Measurements from ENCODE around the gene DENND4B.
A peak's percentile ranks its signal among the peaks of the same experiment; 100 is the strongest.
"Not testable (repeated sequence)": the region's sequence is repeated elsewhere in the genome, so short reads cannot be mapped to it uniquely, and the experiment has no call there.

Gene DENND4B

GRCh38 chr1:153929426-153929825, 17.1 kb downstream of the DENND4B start:
- DNase-seq (ENCODE audit: low spot score) (no peak), FAIRE-seq (no peak)

- DNase-seq (ENCODE audit: low spot score) (no peak), FAIRE-seq (no peak)
These were observed 17.7 kb downstream of the DENND4B start for GRCh38 chr1:153928791-153929341.

GRCh38 chr1:153928245-153928644, 18.3 kb downstream of the DENND4B start:
- FAIRE-seq (no peak), DNase-seq (ENCODE audit: low spot score) (no peak)

- FAIRE-seq (no peak), DNase-seq (ENCODE audit: low spot score) (no peak)
These were observed 20.1 kb downstream of the DENND4B start for GRCh38 chr1:153926405-153926804.

- DNase-seq (ENCODE audit: low spot score) = peak; percentile 99
- no peak for FAIRE-seq
These were observed 23.3 kb downstream of the DENND4B start, which contains the start of gene GATAD2B for GRCh38 chr1:153922972-153923925. GATAD2B (minus strand) TSS chr1:153922972; CDS start chr1:153828347, 94,625 bp downstream.

- FAIRE-seq = no peak
- DNase-seq (ENCODE audit: low spot score) = peak; percentile 69
These were observed 24.2 kb downstream of the DENND4B start for GRCh38 chr1:153922076-153922971.

GRCh38 chr1:153921803-153922075, 24.8 kb downstream of the DENND4B start:
- FAIRE-seq = no peak
- no peak for DNase-seq (ENCODE audit: low spot score)

- DNase-seq (ENCODE audit: low spot score) = no peak
- FAIRE-seq = no peak
These were observed 25.3 kb downstream of the DENND4B start for GRCh38 chr1:153921080-153921802.

- DNase-seq (ENCODE audit: low spot score) (no peak), FAIRE-seq (no peak)
These were observed 26.4 kb downstream of the DENND4B start for GRCh38 chr1:153919876-153920852.

GRCh38 chr1:153916297-153916696, 30.2 kb downstream of the DENND4B start:
- DNase-seq (ENCODE audit: low spot score) (no peak), FAIRE-seq (no peak)

GRCh38 chr1:153912349-153912748, 34.2 kb downstream of the DENND4B start:
- DNase-seq (ENCODE audit: low spot score) (no peak), FAIRE-seq (no peak)

- DNase-seq (ENCODE audit: low spot score); FAIRE-seq: not testable (repeated sequence)
These were observed 36.0 kb downstream of the DENND4B start for GRCh38 chr1:153910560-153910959.

- DNase-seq (ENCODE audit: low spot score) (no peak), FAIRE-seq (no peak)
These were observed 38.4 kb downstream of the DENND4B start for GRCh38 chr1:153908071-153908470.

GRCh38 chr1:153907134-153907533, 39.4 kb downstream of the DENND4B start:
- DNase-seq (ENCODE audit: low spot score) (no peak), FAIRE-seq (no peak)

- no peak for DNase-seq (ENCODE audit: low spot score)
- no peak for FAIRE-seq
These were observed 40.1 kb downstream of the DENND4B start for GRCh38 chr1:153906396-153906795.

- DNase-seq (ENCODE audit: low spot score); FAIRE-seq: not testable (repeated sequence)
These were observed 40.6 kb downstream of the DENND4B start for GRCh38 chr1:153905908-153906307.

- FAIRE-seq = no peak
These were observed 42.6 kb downstream of the DENND4B start for GRCh38 chr1:153903841-153904455.

GRCh38 chr1:153899509-153899908, 47.0 kb downstream of the DENND4B start:
- FAIRE-seq = no peak
- no peak for DNase-seq (ENCODE audit: low spot score)

More at GRCh38 chr1:153903841-153904455, 42.6 kb downstream of the DENND4B start:
- DNase-seq (ENCODE audit: low spot score) = no peak

GRCh38 chr1:153895866-153896265, 50.7 kb downstream of the DENND4B start:
- not testable (repeated sequence) for DNase-seq (ENCODE audit: low spot score); FAIRE-seq

Measured in urothelium cell line (cell line).